ENCODE data around the gene CABLES2.

CABLES2 gene

GRCh38 chr20:62428396-62429295 is 21.6 kb upstream of the CABLES2 start:
- no peak for ATAC-seq
- TF ChIP-seq TOX (CRISPR knock-in tag; IDR thresholded peaks at IDR 0.05; ENCODE audit: borderline replicate concordance) (no peak), OSR1 (CRISPR knock-in tag; IDR thresholded peaks at IDR 0.05) (no peak), CSDC2 (CRISPR knock-in tag; IDR thresholded peaks at IDR 0.05) (no peak), ESRRG (CRISPR knock-in tag; IDR thresholded peaks at IDR 0.05) (no peak), PATZ1 (CRISPR knock-in tag; IDR thresholded peaks at IDR 0.05; ENCODE audit: borderline replicate concordance) (no peak), PPARA (CRISPR knock-in tag; IDR thresholded peaks at IDR 0.05; ENCODE audit: borderline replicate concordance) (no peak), TSHZ2 (CRISPR knock-in tag; IDR thresholded peaks at IDR 0.05) (no peak), ZNF70 (CRISPR knock-in tag; IDR thresholded peaks at IDR 0.05) (no peak), ARNTL (CRISPR knock-in tag; IDR thresholded peaks at IDR 0.05; ENCODE audit: borderline replicate concordance, low read depth) (no peak), ZFP30 (CRISPR knock-in tag; IDR thresholded peaks at IDR 0.05) (no peak), TCF4 (CRISPR knock-in tag; IDR thresholded peaks at IDR 0.05; ENCODE audit: borderline replicate concordance) (no peak), SNAI2 (CRISPR knock-in tag; IDR thresholded peaks at IDR 0.05) (no peak), BACH2 (CRISPR knock-in tag; IDR thresholded peaks at IDR 0.05; ENCODE audit: borderline replicate concordance) (no peak)
- TF ChIP-seq, protein P1, sequence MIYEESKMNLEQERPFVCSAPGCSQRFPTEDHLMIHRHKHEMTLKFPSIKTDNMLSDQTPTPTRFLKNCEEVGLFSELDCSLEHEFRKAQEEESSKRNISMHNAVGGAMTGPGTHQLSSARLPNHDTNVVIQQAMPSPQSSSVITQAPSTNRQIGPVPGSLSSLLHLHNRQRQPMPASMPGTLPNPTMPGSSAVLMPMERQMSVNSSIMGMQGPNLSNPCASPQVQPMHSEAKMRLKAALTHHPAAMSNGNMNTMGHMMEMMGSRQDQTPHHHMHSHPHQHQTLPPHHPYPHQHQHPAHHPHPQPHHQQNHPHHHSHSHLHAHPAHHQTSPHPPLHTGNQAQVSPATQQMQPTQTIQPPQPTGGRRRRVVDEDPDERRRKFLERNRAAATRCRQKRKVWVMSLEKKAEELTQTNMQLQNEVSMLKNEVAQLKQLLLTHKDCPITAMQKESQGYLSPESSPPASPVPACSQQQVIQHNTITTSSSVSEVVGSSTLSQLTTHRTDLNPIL (CRISPR knock-in tag; IDR thresholded peaks at IDR 0.05; ENCODE audit: low read depth): no peak
- TF ChIP-seq, protein P2, sequence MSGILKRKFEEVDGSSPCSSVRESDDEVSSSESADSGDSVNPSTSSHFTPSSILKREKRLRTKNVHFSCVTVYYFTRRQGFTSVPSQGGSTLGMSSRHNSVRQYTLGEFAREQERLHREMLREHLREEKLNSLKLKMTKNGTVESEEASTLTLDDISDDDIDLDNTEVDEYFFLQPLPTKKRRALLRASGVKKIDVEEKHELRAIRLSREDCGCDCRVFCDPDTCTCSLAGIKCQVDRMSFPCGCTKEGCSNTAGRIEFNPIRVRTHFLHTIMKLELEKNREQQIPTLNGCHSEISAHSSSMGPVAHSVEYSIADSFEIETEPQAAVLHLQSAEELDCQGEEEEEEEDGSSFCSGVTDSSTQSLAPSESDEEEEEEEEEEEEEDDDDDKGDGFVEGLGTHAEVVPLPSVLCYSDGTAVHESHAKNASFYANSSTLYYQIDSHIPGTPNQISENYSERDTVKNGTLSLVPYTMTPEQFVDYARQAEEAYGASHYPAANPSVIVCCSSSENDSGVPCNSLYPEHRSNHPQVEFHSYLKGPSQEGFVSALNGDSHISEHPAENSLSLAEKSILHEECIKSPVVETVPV (CRISPR knock-in tag; IDR thresholded peaks at IDR 0.05): no peak

DNA sequence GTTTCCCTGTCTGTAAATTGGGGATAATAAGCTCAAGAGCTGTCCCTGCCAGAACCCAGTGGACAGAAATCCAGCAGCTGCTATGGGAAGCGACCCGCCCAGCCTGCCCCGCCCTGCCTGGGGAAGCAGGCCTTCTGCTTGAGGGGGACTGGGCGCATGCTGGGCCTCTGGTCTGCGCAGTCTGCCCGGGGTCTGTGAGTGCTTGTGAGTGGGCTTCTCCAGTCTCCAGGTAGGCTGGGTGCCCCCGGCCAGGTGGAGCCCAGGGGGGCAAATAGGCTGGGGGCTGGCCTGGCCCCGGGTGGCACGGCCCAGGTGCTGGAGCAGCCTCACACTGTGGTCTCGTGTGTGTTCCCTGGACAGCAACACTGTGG is 20.9 kb upstream of the CABLES2 start:
- ATAC-seq: no peak

More for the DNA sequence above, 20.9 kb upstream of the CABLES2 start:
- TF ChIP-seq ARNTL (CRISPR knock-in tag; IDR thresholded peaks at IDR 0.05; ENCODE audit: borderline replicate concordance, low read depth) (no peak), ESRRG (CRISPR knock-in tag; IDR thresholded peaks at IDR 0.05) (no peak), RARB (CRISPR knock-in tag; IDR thresholded peaks at IDR 0.05) (no peak), ZNF565 (CRISPR knock-in tag; conservative IDR thresholded peaks at IDR 0.05; ENCODE audit: low read depth) (no peak), BACH2 (CRISPR knock-in tag; IDR thresholded peaks at IDR 0.05; ENCODE audit: borderline replicate concordance) (no peak), CSDC2 (CRISPR knock-in tag; IDR thresholded peaks at IDR 0.05) (no peak), ZNF70 (CRISPR knock-in tag; IDR thresholded peaks at IDR 0.05) (no peak), POU6F1 (CRISPR knock-in tag; IDR thresholded peaks at IDR 0.05; ENCODE audit: borderline replicate concordance, low read depth) (no peak), ISL1 (CRISPR knock-in tag; IDR thresholded peaks at IDR 0.05) (no peak), TSHZ2 (CRISPR knock-in tag; IDR thresholded peaks at IDR 0.05) (no peak), PPARA (CRISPR knock-in tag; IDR thresholded peaks at IDR 0.05; ENCODE audit: borderline replicate concordance) (no peak)
- TF ChIP-seq, protein P2 (CRISPR knock-in tag; IDR thresholded peaks at IDR 0.05): no peak

Measured in SK-N-SH treated with all-trans-retinoic acid at 6 μM for 48 hours (cell line).